GM21381 (cell line): ENCODE results near the gene KCNQ5.
"Not testable (repeated sequence)": the region's sequence is repeated elsewhere in the genome, so short reads cannot be mapped to it uniquely, and the experiment has no call there.

Experiments used
- ATAC-seq: cut with Tn5 transposase; IDR thresholded peaks from one replicate; pipeline ENCODE4 v1.9.1; 2021; ENCODE audit warnings: mild to moderate bottlenecking, moderate library complexity; ENCODE audit not compliant: unreplicated experiment

Gene KCNQ5

DNA sequence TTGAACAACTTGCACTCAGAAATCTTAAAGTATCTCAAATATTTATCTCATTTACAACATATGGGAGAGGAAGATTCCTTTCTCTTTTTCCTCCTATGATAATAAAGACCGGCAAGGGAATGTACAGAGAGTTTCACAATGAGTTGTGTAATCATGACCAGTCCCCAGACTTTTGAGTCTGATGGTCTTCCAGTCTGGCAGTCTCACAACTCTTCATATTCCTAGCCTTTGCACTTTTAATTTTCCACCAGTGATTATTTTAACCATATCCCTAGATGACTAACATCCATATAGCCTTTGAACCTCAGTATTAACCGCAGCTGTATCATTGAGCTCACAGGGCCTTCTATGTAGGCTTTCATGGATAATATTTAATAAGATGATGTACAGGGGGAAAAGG is 324.9 kb downstream of the KCNQ5 start:
- no peak for ATAC-seq

DNA sequence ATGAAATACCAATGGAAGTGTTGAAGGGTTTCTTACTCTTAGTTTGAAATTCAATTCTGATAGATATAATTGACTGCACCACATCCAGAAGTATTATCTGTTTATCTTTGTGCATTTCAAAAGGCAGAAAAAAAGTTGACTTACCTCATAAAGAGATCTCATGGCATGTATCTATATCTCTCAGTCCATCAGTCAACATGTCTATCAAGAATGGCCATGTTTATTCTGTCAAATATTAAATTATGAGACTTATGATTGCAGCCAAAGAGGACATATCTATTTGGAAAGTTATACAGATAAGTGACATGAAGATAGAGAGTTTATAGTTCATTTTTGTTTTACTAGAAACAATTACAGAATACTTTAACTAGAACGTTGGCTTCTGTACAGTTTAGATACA is 325.7 kb downstream of the KCNQ5 start:
- no peak for ATAC-seq

DNA sequence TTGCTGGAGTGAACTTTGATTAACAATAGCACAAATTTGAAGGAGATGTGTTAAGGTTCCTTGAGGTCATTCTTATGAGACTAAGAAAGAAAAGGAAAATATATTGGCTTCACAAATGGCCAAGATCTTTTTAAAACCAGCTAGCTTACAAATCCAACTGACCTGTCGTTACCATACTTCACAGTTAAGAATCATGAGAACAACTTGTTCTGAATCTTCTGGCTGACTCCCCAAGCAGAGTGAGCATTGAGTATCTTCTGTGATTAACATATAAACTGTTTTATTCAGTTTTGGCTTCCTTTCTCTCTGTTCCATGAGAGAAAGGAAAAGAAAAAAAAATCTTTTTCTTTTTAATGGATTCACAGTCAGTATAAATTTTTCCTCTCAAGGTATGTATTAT is 326.3 kb downstream of the KCNQ5 start:
- ATAC-seq, result no peak

DNA sequence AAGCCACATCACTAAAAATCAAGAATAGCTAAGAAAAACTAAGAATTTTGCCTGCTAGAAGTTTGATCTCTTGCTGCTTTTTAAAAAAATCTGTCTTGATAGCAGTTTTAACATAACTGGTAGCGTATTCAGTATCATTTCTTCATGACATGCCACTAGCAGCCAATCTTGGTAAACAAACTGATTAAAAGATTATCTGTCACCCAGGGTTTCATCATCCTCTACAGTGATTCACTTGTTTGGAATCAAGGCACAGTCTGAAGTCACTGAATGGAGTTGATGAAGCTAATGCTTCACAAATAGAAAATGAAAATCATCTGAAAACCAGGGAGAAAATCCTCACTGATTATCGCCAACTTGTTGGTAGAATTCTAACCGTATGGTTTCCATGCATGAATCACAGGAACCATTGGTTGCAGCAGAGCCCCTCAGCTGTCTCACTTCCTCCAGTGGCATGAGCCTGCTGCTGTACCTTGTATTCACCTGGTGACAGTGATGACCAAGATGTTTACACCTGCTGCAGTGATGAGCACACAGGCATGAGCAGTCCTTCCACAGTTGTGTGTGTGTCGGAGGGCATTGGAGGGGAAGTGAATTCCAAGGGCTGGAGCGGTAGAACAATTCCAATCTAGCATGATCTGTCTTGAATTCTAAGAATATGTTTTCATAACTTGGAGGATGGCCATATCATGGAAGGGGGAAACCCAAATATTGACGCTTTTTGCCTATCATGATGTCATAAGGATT is 328.4 kb downstream of the KCNQ5 start:
- no peak for ATAC-seq

DNA sequence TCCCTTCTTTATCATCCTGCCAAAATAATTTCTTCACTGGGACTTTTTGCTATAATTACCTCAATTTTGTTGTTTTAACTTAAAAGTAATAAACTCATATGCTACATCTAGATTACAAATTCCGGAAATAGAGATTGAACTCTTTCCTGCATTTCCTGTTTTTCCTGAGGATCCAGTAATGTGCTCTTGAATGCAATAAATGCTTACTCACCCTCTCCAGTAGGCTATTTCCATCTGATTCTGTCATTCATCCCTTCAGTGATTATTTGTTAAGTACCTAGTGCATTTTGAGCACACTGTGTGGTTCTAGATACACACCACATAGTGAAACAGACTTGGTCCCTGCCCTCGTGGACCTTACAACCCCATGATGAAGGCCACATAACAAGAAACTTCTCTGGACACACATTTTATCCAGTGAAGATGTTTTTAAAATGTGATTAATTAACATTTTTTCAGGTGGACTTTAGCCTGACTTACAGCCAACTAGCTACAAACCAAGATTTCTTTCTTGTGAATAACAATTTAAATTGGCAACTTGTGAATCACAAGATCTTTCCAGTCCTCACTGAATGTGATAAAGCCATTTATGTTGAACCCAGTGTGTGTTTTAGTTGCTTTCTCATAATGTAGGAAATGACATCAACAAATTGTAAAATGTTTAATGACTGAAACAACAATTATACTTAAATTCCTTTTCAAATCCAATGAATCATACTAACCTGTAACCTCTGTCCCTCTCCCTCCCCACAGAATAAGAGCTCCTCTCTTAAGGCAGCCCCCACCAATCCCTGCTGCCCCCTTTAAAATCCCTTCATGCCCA is 331.2 kb downstream of the KCNQ5 start:
- ATAC-seq, result no peak

DNA sequence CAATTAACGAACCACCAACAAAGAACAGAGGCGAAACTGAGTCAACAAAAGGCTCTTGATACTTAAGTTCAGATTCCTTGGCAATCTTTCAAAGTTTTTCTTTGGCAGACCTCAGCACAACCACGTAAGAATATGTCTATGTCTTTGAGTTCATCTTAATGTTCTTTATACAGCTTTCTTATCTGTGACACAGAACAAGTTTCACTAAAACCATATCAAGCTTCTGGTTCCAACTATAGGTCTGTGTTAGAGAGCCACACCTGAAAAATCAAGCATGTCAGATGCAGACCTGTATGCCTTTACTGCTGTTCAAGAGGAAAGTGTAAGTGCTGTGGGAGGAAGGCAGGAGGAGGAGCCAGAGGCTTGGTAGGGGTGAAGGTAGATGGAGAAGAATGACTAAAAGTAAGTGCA is 332.1 kb downstream of the KCNQ5 start:
- ATAC-seq, result no peak

DNA sequence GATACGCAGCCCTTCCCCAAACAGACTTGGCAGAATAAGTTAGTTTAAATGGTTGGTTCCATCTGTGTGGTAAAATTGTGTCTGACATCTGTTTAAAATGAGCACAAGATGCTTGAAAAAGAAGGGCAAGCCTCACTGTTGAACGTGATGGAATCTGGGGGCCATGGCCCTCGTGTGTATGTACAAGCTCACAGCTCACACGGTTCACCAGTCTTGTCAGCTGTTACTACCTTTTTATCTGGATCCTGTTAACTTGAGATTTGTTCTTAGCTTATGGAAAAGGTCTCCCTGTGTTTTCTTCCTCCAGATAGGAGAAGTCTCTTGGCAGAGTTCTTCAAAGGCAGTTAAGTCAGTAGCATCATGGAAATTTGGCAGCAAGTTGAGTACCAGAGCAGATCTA is 332.9 kb downstream of the KCNQ5 start:
- ATAC-seq, result no peak

DNA sequence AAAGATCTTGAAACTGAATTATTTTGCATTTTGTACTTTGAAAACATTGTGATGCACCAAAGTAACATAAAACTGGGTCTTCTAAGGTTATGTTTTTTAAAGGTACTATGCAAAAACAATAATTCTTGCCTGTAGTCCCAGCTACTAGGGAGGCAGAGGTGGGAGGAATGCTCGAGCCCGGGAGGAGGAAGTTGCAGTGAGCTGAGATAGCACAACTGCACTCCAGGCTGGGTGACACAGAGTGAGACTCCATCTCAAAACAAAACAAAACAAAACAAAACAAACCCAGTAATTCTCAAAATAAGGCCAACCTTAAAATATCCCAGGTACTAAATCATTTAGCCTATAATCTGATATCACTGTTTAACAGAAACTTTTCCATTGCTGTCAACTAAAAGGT is 333.8 kb downstream of the KCNQ5 start:
- ATAC-seq, result no peak

DNA sequence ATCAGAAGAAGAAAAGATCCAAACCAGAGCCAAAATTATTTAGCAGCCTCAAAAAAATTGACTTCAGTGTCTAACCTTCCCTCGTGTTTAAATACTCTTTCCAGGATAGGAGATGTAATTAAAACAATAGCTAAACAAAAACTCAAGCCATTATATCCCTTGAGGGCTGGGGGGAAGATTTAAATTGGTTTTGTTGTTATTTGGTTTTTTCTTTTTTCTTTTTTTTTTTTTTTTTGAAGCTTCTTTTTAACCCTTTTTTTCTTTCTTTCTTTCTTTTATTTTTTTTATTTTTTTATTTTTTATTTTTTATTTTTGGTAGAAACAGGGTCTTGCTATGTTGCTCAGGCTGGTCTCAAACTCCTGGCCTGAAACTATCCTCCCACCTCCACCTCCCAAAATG is 334.4 kb downstream of the KCNQ5 start:
- no peak for ATAC-seq

DNA sequence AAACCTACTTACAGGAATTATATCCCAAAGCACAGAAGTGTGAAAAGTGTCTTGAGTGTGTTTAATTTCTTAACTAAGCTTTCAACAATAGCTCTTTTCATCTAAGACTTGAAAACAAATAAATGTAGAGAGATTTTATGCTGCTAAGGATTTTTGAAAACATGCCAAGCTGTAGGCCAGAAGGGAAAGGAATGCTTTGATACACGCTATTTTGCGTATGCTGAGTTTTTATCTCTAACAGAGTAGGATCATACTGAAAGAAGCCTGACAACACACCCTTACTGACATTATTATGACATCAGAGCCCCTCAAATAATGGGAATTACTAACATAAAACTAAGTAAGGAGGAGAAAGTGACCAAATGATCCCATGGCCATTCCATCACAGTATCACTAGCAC is 338.0 kb downstream of the KCNQ5 start:
- ATAC-seq, result no peak

DNA sequence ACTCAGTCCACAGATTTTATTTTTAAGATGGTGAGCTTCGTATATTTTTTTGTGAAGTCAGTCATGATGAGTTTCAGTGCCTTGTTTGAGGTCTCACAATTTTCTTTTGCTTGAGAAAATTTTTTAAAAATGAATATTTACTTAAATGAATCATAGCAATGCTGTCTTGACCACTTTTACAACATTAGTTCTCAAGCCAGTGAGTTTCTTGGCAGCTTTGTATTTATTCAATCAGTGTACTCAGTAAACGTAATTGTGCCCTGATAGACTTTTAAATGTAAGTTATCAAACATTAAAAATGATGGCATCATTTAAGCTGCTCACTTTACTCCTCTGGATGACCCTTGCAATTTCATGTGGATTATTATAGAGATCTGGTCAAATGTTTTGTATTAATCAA is 342.1 kb downstream of the KCNQ5 start:
- ATAC-seq, result no peak

DNA sequence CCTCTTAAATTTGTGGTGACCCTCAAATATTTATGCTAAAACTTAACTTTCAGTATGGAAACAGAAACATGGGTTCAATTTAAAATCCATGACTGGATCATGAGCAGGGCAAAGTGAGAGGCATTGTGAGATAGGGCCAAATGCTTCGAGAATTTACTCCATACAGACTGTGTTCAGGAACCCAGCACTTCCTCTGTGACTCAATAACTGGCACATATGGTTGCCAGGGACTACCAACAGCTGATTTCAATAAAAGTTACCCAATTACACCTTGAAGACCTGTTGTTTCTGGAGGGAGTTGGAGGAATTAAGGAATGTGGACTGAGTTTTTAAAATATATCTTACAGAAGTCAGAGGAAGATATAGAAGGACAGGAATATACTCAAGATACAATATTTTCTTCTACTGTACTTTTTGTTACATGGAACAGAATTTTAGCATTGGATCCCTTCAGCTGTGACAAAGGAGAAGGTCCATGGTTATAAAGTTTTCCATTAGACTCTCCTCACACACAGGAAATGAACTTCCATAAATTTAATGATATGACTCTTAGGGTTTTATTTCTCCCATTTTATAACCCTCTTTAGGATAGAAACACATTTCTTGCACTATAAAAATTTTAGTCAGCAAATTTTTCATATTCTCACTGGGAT is 344.9 kb downstream of the KCNQ5 start:
- ATAC-seq, result no peak

DNA sequence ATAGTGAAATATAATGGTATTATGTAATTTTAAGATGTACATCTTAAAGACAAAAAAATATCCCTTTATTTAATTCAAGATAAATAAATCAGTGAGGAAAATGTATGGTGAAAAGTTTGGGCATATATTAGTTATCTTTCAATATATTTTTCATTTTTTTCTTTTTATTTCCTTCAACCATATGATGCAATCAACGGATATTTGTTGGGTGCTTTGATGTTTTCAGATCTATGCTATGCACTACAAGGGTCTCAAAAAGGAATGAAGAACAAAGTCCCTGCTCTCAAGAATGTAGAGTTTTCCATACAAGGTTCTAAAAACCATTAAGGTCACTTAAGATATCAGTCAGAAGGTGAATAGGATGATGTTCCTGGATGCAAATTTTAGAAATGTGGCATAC is 345.5 kb downstream of the KCNQ5 start:
- no peak for ATAC-seq

DNA sequence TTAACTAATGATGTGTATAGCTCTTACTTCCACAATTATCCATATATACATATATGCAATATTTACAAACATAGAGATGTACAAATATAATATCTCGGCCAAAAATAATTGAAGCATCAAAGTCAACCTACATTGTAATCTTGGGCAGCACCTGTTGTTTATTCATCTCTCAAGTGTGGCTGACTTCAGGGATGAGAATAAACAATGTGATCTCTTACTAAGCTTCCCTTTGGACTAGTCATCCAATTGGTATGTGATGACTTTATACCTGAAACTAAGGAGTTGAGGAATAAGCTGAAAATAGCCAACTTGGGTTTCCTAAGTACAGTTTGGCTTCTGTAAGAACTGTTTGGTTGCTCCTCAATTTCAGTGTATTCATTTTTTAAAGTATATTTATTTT is 346.8 kb downstream of the KCNQ5 start:
- no peak for ATAC-seq

DNA sequence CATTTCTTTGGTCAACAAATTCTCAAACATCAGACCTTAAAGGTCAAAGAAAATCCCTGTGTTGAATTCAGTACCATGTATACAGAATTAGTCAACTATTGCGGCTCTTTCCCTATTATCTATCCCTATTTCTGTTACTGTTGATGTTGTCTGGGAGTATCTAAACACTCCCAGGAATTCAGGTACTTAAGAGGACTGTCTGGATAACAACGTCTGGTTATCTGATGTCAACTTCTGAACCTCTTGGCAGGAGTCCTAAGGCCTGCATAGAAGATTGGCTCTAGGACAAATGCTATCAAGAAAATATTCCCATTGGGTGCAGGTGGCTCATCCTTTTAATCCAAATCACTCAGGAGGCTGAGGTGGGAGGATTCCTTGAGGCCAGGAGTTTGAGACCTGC is 347.8 kb downstream of the KCNQ5 start:
- no peak for ATAC-seq

DNA sequence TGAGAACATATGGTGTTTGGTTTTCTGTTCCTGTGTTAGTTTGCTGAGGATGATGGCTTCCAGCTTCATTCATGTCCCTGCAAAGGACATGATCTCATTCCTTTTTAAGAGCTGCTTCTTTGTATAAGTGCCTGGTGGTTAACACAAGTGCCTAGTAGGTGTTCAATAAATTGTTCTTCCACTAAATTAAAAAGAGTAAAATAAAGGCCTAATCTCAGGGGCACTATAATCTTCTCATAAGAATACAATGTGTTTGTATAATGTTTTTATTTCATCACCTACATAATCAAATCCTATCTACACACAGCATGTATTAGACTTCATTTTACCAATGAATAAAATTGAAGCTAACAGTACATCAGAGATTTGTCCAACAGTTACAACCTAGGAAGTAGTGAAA is 350.7 kb downstream of the KCNQ5 start:
- no peak for ATAC-seq

DNA sequence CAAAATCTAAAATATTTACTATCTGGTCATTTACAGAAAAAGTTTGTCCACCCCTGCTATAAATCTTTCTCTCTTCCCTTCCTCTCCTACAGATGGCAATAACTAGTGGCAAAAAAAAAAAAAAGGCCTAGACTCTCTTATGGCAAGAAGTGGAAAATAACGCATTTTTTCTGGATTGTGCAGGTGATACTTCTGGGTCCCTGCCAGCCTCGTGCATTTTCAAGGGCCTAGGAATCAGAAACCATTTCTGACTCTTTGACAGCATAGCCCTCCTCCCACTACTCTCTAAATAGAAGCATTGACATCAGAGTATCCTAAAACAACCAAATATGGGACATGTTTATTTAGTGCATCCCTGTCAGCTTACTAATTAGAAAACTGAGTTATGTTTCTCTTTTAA is 352.4 kb downstream of the KCNQ5 start:
- ATAC-seq, result no peak

DNA sequence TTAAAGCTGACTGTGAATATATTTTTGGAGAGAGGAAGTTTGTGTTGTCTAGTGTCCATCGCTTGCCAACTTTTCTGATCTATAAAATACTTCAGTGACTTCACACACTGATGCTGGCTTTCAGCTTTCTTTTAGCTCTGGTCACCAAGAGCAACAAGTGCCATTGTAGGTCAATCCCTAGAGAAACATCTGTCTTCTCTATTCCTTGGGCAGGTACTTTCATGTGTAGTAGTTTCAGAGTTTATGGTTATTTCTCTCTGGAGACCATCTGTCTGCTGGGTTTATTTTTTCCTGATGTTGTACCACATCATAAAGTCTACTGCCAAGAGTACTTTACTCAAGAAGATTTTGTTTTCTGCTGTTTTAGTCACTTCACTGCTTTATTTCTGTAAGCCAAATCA is 353.5 kb downstream of the KCNQ5 start:
- peak; percentile 50 for ATAC-seq

DNA sequence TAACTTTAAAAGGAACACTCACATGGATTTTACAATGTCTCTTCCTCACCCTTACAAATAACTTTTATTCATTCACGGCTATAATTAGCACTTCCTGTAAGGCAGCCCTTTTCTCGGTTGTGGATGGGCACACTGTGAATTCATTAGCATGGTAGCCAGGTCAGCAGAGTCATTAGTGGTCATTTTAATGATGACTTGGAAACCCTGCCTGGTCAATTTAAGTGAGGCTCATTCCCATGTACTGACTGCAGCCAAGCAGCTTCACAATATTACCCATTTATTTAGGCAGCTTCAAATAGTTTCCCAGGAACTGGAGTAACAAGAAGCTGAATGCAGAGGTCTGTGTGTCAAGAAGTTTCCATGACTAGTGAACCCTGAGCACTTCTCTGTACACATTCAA is 354.6 kb downstream of the KCNQ5 start:
- ATAC-seq, result no peak

DNA sequence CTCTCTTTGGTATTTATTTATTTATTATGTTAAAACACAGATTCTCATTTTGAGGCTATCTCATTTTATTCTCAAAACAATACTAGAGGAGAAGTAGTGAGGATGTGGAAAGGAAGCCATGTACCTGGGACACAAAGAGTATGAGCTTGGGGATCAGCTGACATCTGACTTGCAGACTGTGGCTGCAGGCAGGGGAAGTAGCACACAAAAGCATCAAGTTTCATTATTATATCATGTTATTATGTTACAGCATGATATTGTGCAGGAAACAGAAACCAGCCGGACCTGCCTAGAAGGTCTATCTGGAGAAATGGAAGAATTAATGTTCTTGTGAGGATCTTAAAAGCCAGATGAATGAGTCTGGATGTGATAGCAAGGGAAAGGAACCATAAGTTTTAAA is 355.2 kb downstream of the KCNQ5 start:
- ATAC-seq, result no peak

DNA sequence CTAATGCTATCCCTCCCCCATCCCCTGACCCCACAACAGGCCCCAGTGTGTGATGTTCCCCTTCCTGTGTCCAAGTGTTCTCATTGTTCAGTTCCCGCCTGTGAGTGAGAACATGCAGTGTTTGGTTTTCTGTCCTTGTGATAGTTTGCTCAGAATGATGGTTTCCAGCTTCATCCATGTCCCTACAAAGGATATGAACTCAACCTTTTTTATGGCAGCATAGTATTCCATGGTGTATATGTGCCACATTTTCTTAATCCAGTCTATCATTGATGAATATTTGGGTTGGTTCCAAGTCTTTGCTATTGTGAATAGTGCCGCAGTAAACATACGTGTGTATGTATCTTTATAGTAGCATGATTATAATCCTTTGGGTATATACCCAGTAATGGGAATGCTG is 356.9 kb downstream of the KCNQ5 start:
- ATAC-seq, result not testable (repeated sequence)
